HG02885 (cell line): ENCODE measurements around the gene HECTD2.

ENCODE experiments used
- ATAC-seq: cut with Tn5 transposase; IDR thresholded peaks from one replicate; pipeline ENCODE4 v1.9.1; 2021; ENCODE audit warnings: mild to moderate bottlenecking; ENCODE audit not compliant: unreplicated experiment, poor library complexity

HECTD2 gene

GRCh38 chr10:91467114-91467513 lies 57.0 kb downstream of the HECTD2 start:
- ATAC-seq, result no peak

GRCh38 chr10:91471602-91472001 lies 61.5 kb downstream of the HECTD2 start:
- no peak for ATAC-seq

- no peak for ATAC-seq
These were observed 62.8 kb downstream of the HECTD2 start for GRCh38 chr10:91472911-91473310.

- no peak for ATAC-seq
These were observed 63.9 kb downstream of the HECTD2 start for GRCh38 chr10:91474009-91474408.

- ATAC-seq, result no peak
These were observed 67.1 kb downstream of the HECTD2 start for GRCh38 chr10:91477236-91477635.

- no peak for ATAC-seq
These were observed 69.4 kb downstream of the HECTD2 start for GRCh38 chr10:91479583-91479982.

- no peak for ATAC-seq
These were observed 77.9 kb downstream of the HECTD2 start for GRCh38 chr10:91487911-91488582.

GRCh38 chr10:91493313-91493712 lies 83.2 kb downstream of the HECTD2 start:
- ATAC-seq, result no peak

- ATAC-seq, result no peak
These were observed 85.3 kb downstream of the HECTD2 start for GRCh38 chr10:91495402-91495801.

GRCh38 chr10:91496016-91496415 lies 85.9 kb downstream of the HECTD2 start:
- no peak for ATAC-seq

- ATAC-seq, result no peak
These were observed 101.6 kb downstream of the HECTD2 start for GRCh38 chr10:91511549-91512330.

- no peak for ATAC-seq
These were observed 102.3 kb downstream of the HECTD2 start for GRCh38 chr10:91512458-91512857.

GRCh38 chr10:91513598-91514424 lies 103.7 kb downstream of the HECTD2 start:
- no peak for ATAC-seq

- no peak for ATAC-seq
These were observed 104.6 kb downstream of the HECTD2 start for GRCh38 chr10:91514787-91515186.

GRCh38 chr10:91517394-91517793 lies 107.2 kb downstream of the HECTD2 start:
- no peak for ATAC-seq

- no peak for ATAC-seq
These were observed 109.9 kb downstream of the HECTD2 start for GRCh38 chr10:91519899-91520514.

- ATAC-seq, result no peak
These were observed 110.5 kb downstream of the HECTD2 start for GRCh38 chr10:91520661-91521060.

- no peak for ATAC-seq
These were observed 111.3 kb downstream of the HECTD2 start for GRCh38 chr10:91521439-91521838.

- no peak for ATAC-seq
These were observed 116.0 kb downstream of the HECTD2 start for GRCh38 chr10:91525896-91526712.

GRCh38 chr10:91528080-91528479 lies 117.9 kb downstream of the HECTD2 start:
- no peak for ATAC-seq
